Skeletal muscle tissue (tissue), 4 donors: ENCODE results near the gene UBE2K. TPM values are rescaled to one million over a fixed set of nuclear protein-coding genes. Genes with fewer than 3 reads are reported as not detected.
"Not testable (repeated sequence)": the region's sequence is repeated elsewhere in the genome, so short reads cannot be mapped to it uniquely, and the experiment has no call there.

ENCODE experiments used
- H3K27ac ChIP-seq: one replicate; pipeline ENCODE4 v1.7.0; 2013; ENCODE audit warnings: mild to moderate bottlenecking, low read depth, low read length, inconsistent platforms
- H3K27me3 ChIP-seq, 3 donors: one replicate each; pipeline ENCODE4 v1.7.0; 2013; ENCODE audit warnings: low read length in 3 of 3; ENCODE audit not compliant: control insufficient read depth in 3 of 3, insufficient read depth in 3 of 3
- H3K36me3 ChIP-seq, 3 donors: one replicate each; pipeline ENCODE4 v1.7.0; 2013; ENCODE audit warnings: low read length in 3 of 3; ENCODE audit not compliant: control insufficient read depth in 3 of 3, insufficient read depth in 3 of 3
- H3K4me1 ChIP-seq, 3 donors: one replicate each; pipeline ENCODE4 v1.7.0; 2013; ENCODE audit warnings: low read length in 3 of 3, mild to moderate bottlenecking in 3 of 3; ENCODE audit not compliant: control insufficient read depth in 3 of 3, insufficient read depth in 3 of 3
- H3K4me3 ChIP-seq, 3 donors: one replicate each; pipeline ENCODE4 v1.7.0; 2013; ENCODE audit warnings: low read length in 3 of 3
- H3K9ac ChIP-seq, 3 donors: one replicate each; pipeline ENCODE4 v1.7.0; 2013; ENCODE audit warnings: low read length in 3 of 3, mild to moderate bottlenecking in 3 of 3, moderate library complexity in 2 of 3, low read depth in 1 of 3
- H3K9me3 ChIP-seq, 3 donors: one replicate each; pipeline ENCODE4 v1.7.0; 2013; ENCODE audit warnings: low read length in 3 of 3; ENCODE audit not compliant: control insufficient read depth in 3 of 3
- total RNA-seq: library from RNA; depleted of rRNA; stranded (reverse); fragments of >200 nt; gene quantifications from one replicate; pipeline ENCODE4 v1.2.3, GENCODE V29; 2014
- donor health status: Osteomylitis.

Gene UBE2K
- total RNA-seq, 1 donor from 2014 or later: 22.4 TPM

- H3K9ac ChIP-seq: peak overlapping the region in 1 of 3 donors; percentile 33
- H3K4me1 ChIP-seq: peaks cover 12 to 21% (median 13%) of the 10 kb centered on the region in 3 donors
- peaks cover 0 to 2% (median 0%) of the 10 kb centered on the region in 3 donors for H3K36me3 ChIP-seq
- H3K27ac ChIP-seq: no peak overlapping the region
- H3K27me3 ChIP-seq: no peaks in the 10 kb centered on the region
- no peak overlapping the region for H3K4me3 ChIP-seq
- H3K9me3 ChIP-seq: no peaks in the 10 kb centered on the region
These were observed 9.0 kb downstream of the UBE2K start for GRCh38 chr4:39706741-39707511.

- no peaks in the 10 kb centered on the region for H3K9me3 ChIP-seq
- no peak overlapping the region for H3K9ac ChIP-seq
- peaks cover 17 to 30% (median 18%) of the 10 kb centered on the region in 3 donors for H3K4me1 ChIP-seq
- H3K36me3 ChIP-seq: no peaks in the 10 kb centered on the region
- H3K4me3 ChIP-seq: no peak overlapping the region
- H3K27ac ChIP-seq: no peak overlapping the region
- H3K27me3 ChIP-seq: no peaks in the 10 kb centered on the region
These were observed 12.4 kb downstream of the UBE2K start for GRCh38 chr4:39710098-39710896.

- Histone ChIP-seq H3K27me3 (no peaks in the 10 kb centered on the region), H3K4me1 (peaks cover 7 to 25% (median 8%) of the 10 kb centered on the region in 3 donors), H3K4me3 (no peak overlapping the region), H3K9me3 (no peaks in the 10 kb centered on the region), H3K9ac (no peak overlapping the region), H3K36me3 (no peaks in the 10 kb centered on the region), H3K27ac (no peak overlapping the region)
These were observed 15.1 kb downstream of the UBE2K start for GRCh38 chr4:39712819-39713607.

- no peak overlapping the region for H3K4me3 ChIP-seq
- no peaks in the 10 kb centered on the region for H3K27me3 ChIP-seq
- no peak overlapping the region for H3K9ac ChIP-seq
- peaks cover 8 to 20% (median 8%) of the 10 kb centered on the region in 3 donors for H3K4me1 ChIP-seq
- no peaks in the 10 kb centered on the region for H3K9me3 ChIP-seq
- H3K27ac ChIP-seq: no peak overlapping the region
- no peaks in the 10 kb centered on the region for H3K36me3 ChIP-seq
These were observed 15.8 kb downstream of the UBE2K start for GRCh38 chr4:39713691-39714090.

GRCh38 chr4:39714166-39714565 is 16.2 kb downstream of the UBE2K start:
- Histone ChIP-seq H3K27me3 (no peaks in the 10 kb centered on the region), H3K36me3 (no peaks in the 10 kb centered on the region), H3K4me1 (peaks cover 10 to 19% (median 10%) of the 10 kb centered on the region in 3 donors), H3K27ac (no peak overlapping the region), H3K9me3 (no peaks in the 10 kb centered on the region), H3K4me3 (no peak overlapping the region), H3K9ac (no peak overlapping the region)

GRCh38 chr4:39715788-39716187 is 17.9 kb downstream of the UBE2K start:
- no peaks in the 10 kb centered on the region for H3K27me3 ChIP-seq
- peaks cover 9 to 10% (median 9%) of the 10 kb centered on the region in 3 donors for H3K4me1 ChIP-seq
- H3K36me3 ChIP-seq: no peaks in the 10 kb centered on the region
- no peak overlapping the region for H3K9ac ChIP-seq
- H3K4me3 ChIP-seq: no peak overlapping the region
- H3K27ac ChIP-seq: no peak overlapping the region
- no peaks in the 10 kb centered on the region for H3K9me3 ChIP-seq

- no peaks in the 10 kb centered on the region for H3K9me3 ChIP-seq
- H3K4me1 ChIP-seq: peaks cover 9 to 10% (median 9%) of the 10 kb centered on the region in 3 donors
- H3K9ac ChIP-seq: no peak overlapping the region
- no peak overlapping the region for H3K4me3 ChIP-seq
- H3K36me3 ChIP-seq: no peaks in the 10 kb centered on the region
- no peak overlapping the region for H3K27ac ChIP-seq
- no peaks in the 10 kb centered on the region for H3K27me3 ChIP-seq
These were observed 18.4 kb downstream of the UBE2K start for GRCh38 chr4:39716356-39716755.

- not testable (repeated sequence) for H3K36me3 ChIP-seq, H3K27me3 ChIP-seq, H3K27ac ChIP-seq, H3K4me3 ChIP-seq, H3K9me3 ChIP-seq, H3K9ac ChIP-seq
- H3K4me1 ChIP-seq: peaks cover 9 to 14% (median 10%) of the 10 kb centered on the region in 3 donors
These were observed 19.8 kb downstream of the UBE2K start for GRCh38 chr4:39717743-39718142.

GRCh38 chr4:39718366-39719323 is 20.7 kb downstream of the UBE2K start:
- Histone ChIP-seq H3K4me1 (peaks cover 9 to 15% (median 10%) of the 10 kb centered on the region in 3 donors), H3K9me3 (no peaks in the 10 kb centered on the region), H3K4me3 (no peak overlapping the region), H3K9ac (peak overlapping the region in 1 of 3 donors; percentile 65), H3K27ac (no peak overlapping the region), H3K27me3 (no peaks in the 10 kb centered on the region), H3K36me3 (no peaks in the 10 kb centered on the region)
